NCI-H774 (cell line): ENCODE measurements around the gene R3HDM2.

ENCODE experiments used
- DNase-seq: peaks from one replicate; lab custom pipeline; 2025; lab: John Stamatoyannopoulos, UW

The R3HDM2 gene

DNA sequence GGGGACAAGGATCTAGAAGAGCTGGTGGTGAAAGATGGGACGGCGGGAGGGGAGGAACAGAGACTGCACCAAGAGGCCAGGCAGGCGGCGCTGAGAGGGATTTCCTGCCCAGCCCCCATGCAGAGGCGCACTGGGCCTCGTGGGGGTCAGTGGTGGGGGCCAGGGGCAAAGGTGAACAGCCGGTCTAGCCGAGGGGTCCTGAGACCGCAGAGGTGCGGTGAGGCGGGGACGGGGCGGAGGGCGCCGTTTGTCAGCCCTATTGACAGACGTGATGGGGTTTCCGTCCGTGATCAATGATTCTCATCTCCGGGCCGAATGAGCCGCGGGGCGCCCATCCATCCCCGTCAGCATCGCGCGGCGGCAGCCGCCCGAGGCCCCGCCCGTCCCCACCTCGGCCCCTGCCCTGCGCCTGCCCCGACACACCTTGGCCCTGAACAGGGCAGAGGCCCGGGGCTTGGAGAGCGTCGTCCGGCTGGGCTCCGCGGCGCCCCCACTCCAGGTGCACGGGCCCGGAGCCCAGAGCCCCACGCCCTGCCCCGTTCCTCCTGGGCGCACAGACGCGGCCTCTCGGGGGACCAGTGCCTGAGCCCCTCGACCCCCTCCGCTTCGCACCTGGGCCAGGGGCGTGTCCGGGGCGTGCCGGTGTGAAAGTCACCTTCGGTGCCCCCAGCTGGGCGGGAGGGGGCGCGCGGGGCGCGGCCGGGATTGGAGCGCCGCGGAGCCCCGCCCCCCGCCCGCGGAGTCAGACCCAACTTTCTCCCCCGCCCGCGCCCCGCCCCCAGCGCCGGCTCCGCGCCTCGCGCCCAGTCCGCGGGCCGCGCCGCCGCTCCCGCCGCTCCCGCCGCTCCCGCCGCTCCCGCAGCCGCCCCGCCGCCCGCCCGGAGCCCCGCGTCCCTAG is 214.6 kb downstream of the R3HDM2 start, which contains the start of gene NXPH4:
NXPH4 (plus strand) TSS at position 781 of the 898 bp plus-strand sequence. CDS start 176 bp downstream, outside the sequence.
- DNase-seq = peak; percentile 57

DNA sequence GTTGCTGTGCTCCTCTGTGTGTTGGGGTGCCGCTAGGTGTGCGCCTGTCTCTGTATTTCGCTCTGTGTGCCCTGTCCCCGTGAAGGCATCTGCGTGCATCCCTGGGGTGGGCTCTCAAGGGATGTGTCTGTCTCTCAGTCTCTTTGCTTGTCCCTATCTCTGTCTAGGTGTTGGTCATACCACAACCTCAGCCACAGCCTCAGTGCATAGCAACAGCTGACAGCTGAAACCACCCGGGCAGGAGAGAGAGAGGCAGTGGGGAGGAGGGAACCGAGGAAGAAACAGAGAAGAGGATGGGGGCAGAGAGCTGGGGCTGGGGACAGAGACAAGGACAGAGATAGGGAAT is 215.2 kb downstream of the R3HDM2 start:
- DNase-seq = no peak

- no peak for DNase-seq
Observed at GRCh38 chr12:57215065-57215464, 215.8 kb downstream of the R3HDM2 start.

GRCh38 chr12:57214398-57214781 is 216.5 kb downstream of the R3HDM2 start:
- DNase-seq = peak; percentile 61

GRCh38 chr12:57213763-57214397 is 217.0 kb downstream of the R3HDM2 start:
- DNase-seq = no peak

DNA sequence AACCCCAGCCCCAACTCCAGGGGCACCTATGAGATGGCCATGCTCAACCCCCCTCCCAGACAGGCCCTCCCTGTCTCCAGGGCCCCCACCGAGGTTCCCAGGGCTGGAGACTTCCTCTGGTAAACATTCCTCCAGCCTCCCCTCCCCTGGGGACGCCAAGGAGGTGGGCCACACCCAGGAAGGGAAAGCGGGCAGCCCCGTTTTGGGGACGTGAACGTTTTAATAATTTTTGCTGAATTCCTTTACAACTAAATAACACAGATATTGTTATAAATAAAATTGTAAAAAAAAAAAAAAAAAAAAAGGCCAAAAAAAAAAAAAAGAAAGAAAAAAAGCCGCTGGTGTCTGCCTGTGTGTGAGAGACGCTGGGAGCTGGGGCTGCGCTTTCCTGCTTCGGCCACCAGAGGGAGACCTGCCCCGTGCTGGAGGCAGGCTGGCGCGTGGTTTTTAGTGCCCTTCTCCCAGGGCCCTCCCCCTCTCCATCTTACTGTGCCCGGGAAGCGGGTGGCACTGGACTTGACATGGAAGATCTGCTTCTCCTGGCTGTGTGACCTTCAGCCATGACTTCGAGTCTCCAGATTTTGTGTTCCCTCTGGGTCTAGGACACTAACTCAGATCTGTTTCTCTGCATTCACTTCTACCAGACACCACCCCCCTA is 217.7 kb downstream of the R3HDM2 start:
- peak; percentile 87 for DNase-seq

DNA sequence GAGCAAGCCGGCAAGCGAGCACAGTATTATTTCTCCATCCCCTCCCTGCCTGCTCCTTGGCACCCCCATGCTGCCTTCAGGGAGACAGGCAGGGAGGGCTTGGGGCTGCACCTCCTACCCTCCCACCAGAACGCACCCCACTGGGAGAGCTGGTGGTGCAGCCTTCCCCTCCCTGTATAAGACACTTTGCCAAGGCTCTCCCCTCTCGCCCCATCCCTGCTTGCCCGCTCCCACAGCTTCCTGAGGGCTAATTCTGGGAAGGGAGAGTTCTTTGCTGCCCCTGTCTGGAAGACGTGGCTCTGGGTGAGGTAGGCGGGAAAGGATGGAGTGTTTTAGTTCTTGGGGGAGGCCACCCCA is 218.2 kb downstream of the R3HDM2 start:
- DNase-seq = no peak

DNA sequence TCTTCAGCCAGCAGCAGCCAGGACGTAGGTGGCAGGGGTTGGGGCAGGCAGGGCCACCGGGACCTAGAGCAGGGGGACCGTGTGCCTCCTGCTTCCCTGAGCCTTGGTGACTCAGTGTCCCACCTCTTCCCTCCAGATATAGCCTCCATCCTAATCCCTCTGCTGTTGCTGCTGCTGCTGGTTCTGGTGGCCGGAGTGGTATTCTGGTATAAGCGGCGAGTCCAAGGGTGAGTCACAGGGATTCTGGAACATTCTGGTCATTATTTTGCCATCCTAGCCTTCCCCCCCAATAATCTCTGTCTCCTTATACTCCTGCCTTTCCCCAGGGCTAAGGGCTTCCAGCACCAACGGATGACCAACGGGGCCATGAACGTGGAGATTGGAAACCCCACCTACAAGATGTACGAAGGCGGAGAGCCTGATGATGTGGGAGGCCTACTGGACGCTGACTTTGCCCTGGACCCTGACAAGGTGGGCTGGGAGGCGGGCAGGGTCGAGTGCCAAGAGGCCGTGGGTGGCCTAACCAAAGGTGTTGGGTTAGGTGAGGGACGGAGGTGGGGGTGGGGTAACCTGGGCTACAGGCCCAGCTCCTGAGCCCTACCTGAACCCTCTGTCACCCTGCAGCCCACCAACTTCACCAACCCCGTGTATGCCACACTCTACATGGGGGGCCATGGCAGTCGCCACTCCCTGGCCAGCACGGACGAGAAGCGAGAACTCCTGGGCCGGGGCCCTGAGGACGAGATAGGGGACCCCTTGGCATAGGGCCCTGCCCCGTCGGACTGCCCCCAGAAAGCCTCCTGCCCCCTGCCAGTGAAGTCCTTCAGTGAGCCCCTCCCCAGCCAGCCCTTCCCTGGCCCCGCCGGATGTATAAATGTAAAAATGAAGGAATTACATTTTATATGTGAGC is 218.8 kb downstream of the R3HDM2 start:
- DNase-seq = no peak

GRCh38 chr12:57210926-57211692 is 219.7 kb downstream of the R3HDM2 start:
- no peak for DNase-seq

DNA sequence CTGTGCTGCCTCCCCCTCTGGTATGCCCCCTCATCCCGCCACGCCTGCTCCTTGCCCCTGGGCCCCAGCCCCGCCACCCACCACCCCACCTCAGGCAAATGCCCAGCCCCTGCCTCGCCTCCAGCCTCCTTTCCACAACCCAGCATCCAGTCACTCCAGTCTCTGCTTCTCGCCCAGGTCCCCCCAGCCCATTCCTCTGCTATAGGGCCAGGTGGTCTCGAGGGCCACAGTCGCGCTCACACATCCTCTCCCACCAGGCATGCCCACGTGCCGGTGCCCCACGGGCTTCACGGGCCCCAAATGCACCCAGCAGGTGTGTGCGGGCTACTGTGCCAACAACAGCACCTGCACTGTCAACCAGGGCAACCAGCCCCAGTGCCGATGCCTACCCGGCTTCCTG is 220.4 kb downstream of the R3HDM2 start:
- no peak for DNase-seq

DNA sequence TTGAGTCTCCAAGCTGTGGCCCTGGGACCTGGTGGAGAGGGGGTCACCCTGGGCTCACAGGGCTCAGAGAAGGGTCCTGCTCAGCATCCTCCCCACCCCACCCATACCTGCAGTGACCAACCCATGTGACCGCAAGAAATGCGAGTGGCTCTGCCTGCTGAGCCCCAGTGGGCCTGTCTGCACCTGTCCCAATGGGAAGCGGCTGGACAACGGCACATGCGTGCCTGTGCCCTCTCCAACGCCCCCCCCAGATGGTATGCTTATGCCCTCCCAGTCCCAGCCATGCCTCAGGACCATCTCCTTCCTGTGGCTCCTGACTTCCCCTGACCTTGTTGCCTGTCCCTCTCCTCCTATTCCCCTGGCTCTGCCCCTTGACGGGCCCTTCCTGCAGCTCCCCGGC is 220.9 kb downstream of the R3HDM2 start:
- DNase-seq = no peak

DNA sequence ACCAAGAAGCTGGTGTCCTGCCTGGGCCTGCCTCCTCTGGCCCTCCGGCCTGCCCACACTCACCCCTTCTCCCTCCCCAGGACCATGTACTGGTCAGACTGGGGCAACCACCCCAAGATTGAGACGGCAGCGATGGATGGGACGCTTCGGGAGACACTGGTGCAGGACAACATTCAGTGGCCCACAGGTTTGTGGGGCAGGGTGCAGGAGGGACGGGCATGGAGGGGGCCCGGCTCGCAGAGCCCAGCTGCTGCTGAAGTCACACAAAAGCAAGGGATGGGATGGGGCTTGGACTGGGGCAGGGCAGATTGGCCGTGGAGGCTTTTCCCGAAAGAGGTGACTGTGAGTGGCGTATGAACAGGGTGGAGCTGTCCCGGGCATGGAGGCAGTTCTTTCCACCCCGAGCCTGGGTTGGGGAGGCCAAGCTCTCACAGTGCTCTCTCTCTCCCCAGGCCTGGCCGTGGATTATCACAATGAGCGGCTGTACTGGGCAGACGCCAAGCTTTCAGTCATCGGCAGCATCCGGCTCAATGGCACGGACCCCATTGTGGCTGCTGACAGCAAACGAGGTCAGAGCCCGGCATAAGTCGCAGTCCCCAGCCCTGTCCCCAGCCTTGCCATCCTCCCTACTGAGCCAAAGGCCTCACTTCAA is 222.1 kb downstream of the R3HDM2 start:
- DNase-seq = no peak

DNA sequence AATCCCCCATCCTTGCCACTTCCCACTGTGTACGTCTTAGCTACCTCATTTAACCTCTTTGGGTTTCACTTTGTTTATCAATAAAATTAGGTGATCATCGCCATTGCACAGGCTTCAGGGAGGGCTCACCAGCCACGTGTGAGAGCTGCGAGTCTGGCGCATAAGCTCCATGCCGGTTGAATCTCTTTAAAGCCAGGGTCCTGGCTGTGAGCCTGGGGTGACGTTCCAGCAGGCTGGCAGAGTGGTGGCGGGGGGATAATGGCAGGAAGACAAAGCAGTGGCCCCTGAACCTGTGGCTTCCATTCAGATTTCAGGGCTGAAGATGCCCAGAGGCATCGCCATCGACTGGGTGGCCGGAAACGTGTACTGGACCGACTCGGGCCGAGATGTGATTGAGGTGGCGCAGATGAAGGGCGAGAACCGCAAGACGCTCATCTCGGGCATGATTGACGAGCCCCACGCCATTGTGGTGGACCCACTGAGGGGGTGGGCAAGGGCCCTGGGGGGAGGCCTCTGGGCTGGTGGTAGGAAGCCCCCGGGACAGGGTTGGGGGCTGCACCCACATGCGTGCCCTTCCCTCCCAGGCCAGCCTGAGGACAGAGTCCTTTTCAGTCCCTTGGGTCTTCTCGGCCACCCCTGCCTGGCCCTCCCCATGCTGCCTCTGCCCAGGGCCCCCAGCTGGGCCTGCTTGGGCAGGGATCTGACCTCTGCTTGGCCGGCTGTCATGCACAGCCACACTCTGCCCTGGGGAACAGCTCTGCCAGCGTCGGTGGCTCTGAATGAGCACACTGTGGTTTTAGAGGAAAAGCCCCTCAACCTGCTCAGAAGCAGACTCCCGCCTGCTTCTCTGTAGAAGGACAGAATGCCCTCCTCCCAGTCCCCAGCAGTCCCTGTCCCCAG is 222.9 kb downstream of the R3HDM2 start:
- no peak for DNase-seq

GRCh38 chr12:57205931-57206330 is 224.9 kb downstream of the R3HDM2 start:
- DNase-seq = no peak

GRCh38 chr12:57205186-57205585 is 225.7 kb downstream of the R3HDM2 start:
- DNase-seq = no peak

DNA sequence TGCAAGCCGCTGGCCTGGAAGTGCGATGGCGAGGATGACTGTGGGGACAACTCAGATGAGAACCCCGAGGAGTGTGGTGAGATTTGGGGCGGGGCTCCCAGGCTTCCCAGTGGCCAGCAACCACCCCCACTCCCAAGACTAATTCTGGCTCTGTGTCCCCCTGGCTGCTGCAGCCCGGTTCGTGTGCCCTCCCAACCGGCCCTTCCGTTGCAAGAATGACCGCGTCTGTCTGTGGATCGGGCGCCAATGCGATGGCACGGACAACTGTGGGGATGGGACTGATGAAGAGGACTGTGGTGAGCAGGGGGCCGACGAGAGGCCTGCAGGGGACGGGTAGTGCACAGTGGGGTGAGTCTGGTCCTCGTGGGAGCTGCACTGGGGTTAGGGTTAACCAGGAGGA is 226.4 kb downstream of the R3HDM2 start:
- DNase-seq = no peak

DNA sequence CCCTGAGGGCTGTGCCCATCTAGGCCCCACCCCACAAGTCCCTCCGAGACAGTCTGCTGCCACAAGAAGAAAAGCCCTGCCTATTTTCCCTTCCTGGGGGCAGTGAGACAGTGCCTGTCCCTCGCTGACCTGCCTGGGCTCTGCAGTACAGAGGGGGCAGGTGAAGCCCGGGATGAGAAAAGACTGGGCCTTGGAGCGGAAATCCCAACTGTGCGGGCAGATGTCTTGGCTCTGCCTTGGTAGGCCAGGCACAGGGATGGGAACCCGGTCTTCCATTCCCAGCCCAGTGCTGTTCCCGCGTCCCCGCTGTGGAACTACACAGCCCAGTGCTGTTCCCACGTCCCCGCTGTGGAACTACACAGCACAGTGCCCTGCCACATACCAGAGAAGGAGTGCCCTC is 227.1 kb downstream of the R3HDM2 start:
- DNase-seq = no peak
